Measurements from ENCODE around the gene NDUFS4.

NDUFS4 gene

GRCh38 chr5:53667621-53668020 lies 107.2 kb downstream of the NDUFS4 start:
- Histone ChIP-seq H2AFZ (ENCODE audit: low read depth) (no peak overlapping the region), H3K4me1 (ENCODE audit: low read depth, poor library complexity, severe bottlenecking) (no peaks in the 10 kb centered on the region), H3K36me3 (ENCODE audit: insufficient read depth) (no peaks in the 10 kb centered on the region), H3K9ac (no peak overlapping the region), H3K79me2 (ENCODE audit: insufficient read depth, low read depth) (no peaks in the 10 kb centered on the region), H3K4me2 (no peak overlapping the region), H3K27ac (no peak overlapping the region), H3K27me3 (ENCODE audit: insufficient read depth, low read depth) (no peaks in the 10 kb centered on the region), H3K4me3 (IDR thresholded peaks at IDR 0.05; ENCODE audit: insufficient read depth, low read depth, low read length) (no peak overlapping the region), H4K20me1 (ENCODE audit: insufficient read depth) (no peaks in the 10 kb centered on the region)
- TF ChIP-seq CTCF (conservative IDR thresholded peaks at IDR 0.05; ENCODE audit: low read depth, low read length): no peak

GRCh38 chr5:53671447-53671846 lies 111.0 kb downstream of the NDUFS4 start:
- TF ChIP-seq CTCF (conservative IDR thresholded peaks at IDR 0.05; ENCODE audit: low read depth, low read length): no peak
- Histone ChIP-seq H4K20me1 (ENCODE audit: insufficient read depth) (no peaks in the 10 kb centered on the region), H2AFZ (ENCODE audit: low read depth) (no peak overlapping the region), H3K9ac (no peak overlapping the region), H3K4me1 (ENCODE audit: low read depth, poor library complexity, severe bottlenecking) (no peaks in the 10 kb centered on the region), H3K27ac (no peak overlapping the region), H3K36me3 (ENCODE audit: insufficient read depth) (no peaks in the 10 kb centered on the region), H3K4me2 (no peak overlapping the region), H3K27me3 (ENCODE audit: insufficient read depth, low read depth) (no peaks in the 10 kb centered on the region), H3K4me3 (IDR thresholded peaks at IDR 0.05; ENCODE audit: insufficient read depth, low read depth, low read length) (no peak overlapping the region), H3K79me2 (ENCODE audit: insufficient read depth, low read depth) (no peaks in the 10 kb centered on the region)

- H3K27me3 ChIP-seq (ENCODE audit: insufficient read depth, low read depth): no peaks in the 10 kb centered on the region
- no peaks in the 10 kb centered on the region for H3K36me3 ChIP-seq (ENCODE audit: insufficient read depth)
- no peak overlapping the region for H3K9ac ChIP-seq
- H3K27ac ChIP-seq: no peak overlapping the region
- no peaks in the 10 kb centered on the region for H3K4me1 ChIP-seq (ENCODE audit: low read depth, poor library complexity, severe bottlenecking)
- no peak overlapping the region for H3K4me3 ChIP-seq (IDR thresholded peaks at IDR 0.05; ENCODE audit: insufficient read depth, low read depth, low read length)
- no peak overlapping the region for H2AFZ ChIP-seq (ENCODE audit: low read depth)
- no peaks in the 10 kb centered on the region for H4K20me1 ChIP-seq (ENCODE audit: insufficient read depth)
- H3K79me2 ChIP-seq (ENCODE audit: insufficient read depth, low read depth): no peaks in the 10 kb centered on the region
- H3K4me2 ChIP-seq: no peak overlapping the region
- no peak for TF ChIP-seq CTCF (conservative IDR thresholded peaks at IDR 0.05; ENCODE audit: low read depth, low read length)
Measured at GRCh38 chr5:53674121-53674520, 113.7 kb downstream of the NDUFS4 start.

- Histone ChIP-seq H3K4me3 (IDR thresholded peaks at IDR 0.05; ENCODE audit: insufficient read depth, low read depth, low read length) (no peak overlapping the region), H4K20me1 (ENCODE audit: insufficient read depth) (no peaks in the 10 kb centered on the region), H3K79me2 (ENCODE audit: insufficient read depth, low read depth) (no peaks in the 10 kb centered on the region), H3K4me1 (ENCODE audit: low read depth, poor library complexity, severe bottlenecking) (no peaks in the 10 kb centered on the region), H3K4me2 (no peak overlapping the region), H2AFZ (ENCODE audit: low read depth) (no peak overlapping the region), H3K27me3 (ENCODE audit: insufficient read depth, low read depth) (no peaks in the 10 kb centered on the region), H3K27ac (no peak overlapping the region), H3K36me3 (ENCODE audit: insufficient read depth) (no peaks in the 10 kb centered on the region), H3K9ac (no peak overlapping the region)
- no peak for TF ChIP-seq CTCF (conservative IDR thresholded peaks at IDR 0.05; ENCODE audit: low read depth, low read length)
Measured at GRCh38 chr5:53677632-53678031, 117.2 kb downstream of the NDUFS4 start.

Data from KMS-11 (cell line).